DMS153 (cell line): ENCODE data around the gene GOLGA6C.
"Not testable (repeated sequence)": the region's sequence is repeated elsewhere in the genome, so short reads cannot be mapped to it uniquely, and the experiment has no call there.

Experiments used
- DNase-seq: peaks from one replicate; lab custom pipeline; 2025; lab: John Stamatoyannopoulos, UW

Gene GOLGA6C

GRCh38 chr15:75227663-75228280, 30.4 kb upstream of the GOLGA6C start:
- DNase-seq, result no peak

- DNase-seq, result no peak
Measured at GRCh38 chr15:75228787-75229186, 29.3 kb upstream of the GOLGA6C start.

- no peak for DNase-seq
Measured at GRCh38 chr15:75229191-75230015, 28.7 kb upstream of the GOLGA6C start.

GRCh38 chr15:75230016-75230343, 28.2 kb upstream of the GOLGA6C start:
- no peak for DNase-seq

DNA sequence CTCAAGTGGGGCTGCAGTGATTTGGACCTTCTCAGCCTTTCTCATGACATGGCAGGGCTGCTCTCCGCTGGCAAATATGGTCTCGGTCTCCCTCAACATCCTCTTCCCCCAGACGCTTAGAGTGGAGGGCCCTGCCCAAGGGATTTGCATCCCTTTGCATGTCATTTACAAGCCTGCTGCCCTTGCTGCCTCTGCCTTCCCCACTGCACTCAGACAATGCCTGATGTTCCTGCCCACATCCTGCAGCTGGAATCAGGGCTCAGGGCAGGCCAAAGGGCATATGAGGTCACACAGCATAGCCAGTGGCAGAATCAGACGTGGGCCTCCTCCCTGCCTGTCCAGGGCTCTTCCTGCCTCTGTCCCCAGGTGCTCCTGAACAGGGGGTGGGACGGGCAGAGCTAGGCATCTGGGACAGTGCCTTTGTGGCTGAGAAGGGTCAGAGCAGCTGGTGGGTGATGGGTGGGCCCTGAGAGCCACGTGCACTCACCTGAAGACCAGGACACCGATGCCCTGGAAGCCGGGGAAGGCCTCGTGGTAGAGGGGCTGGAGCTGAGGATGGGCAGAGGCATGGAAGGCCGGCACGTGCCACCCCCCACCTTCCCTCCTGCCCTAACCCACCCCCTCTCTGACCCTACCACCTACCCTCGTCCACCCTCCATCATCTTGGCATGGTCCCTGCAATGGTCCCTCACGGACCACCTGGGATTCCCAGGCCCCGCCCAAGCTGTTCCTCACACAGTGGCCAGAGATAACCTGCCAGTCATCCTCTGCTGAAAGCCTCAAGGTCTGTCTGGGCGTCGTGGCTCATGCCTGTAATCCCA, 27.4 kb upstream of the GOLGA6C start:
- DNase-seq, result no peak

DNA sequence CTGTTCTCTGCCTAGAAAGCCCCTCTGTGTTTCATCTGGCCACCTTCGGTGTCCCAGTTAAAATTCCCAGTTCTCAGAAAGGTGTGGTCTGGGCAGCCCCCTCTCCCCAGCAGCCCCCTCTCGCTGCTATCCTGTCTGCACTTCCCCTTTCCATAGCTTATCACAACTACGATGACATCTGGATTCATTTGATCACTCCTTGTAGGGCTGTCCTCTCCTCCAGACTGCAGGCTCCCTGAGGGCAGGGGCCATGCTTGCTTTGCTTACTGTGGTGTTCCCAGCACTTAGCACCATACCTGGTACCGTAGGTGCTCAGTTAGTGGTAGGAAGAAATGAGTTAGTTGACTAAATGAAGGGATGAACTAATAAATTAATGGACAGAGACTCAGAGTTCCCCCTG, 26.3 kb upstream of the GOLGA6C start:
- no peak for DNase-seq

DNA sequence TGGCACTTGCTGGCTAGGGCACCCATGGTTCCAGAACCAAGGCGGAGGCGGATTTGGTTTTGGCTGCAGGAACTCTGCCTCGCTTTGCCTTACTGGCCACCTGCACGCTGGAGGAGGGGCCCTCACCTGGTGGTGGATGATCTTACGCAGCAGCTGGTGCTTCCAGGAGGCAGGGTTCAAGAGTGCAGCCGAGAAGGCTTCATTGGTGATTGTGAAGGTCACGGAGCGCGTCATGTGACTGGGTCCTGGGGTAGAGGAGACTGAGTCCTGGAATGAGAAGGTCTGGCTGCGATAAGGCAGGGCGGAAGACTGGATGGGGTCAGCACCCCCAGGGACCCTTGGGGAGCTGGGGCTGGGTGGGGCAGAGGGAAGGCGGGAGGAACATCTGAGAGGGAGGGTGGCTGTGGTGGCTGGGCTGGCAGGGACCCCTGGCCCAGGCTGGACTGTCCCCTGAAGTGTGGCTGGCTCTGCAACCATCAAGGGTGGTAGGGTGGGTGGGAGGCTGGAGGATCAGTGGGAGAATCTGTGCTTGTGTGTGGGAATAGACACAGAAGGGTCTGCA, 25.8 kb upstream of the GOLGA6C start:
- no peak for DNase-seq

- no peak for DNase-seq
Measured at GRCh38 chr15:75232826-75233503, 25.2 kb upstream of the GOLGA6C start.

GRCh38 chr15:75233504-75234190, 24.5 kb upstream of the GOLGA6C start:
- no peak for DNase-seq

DNA sequence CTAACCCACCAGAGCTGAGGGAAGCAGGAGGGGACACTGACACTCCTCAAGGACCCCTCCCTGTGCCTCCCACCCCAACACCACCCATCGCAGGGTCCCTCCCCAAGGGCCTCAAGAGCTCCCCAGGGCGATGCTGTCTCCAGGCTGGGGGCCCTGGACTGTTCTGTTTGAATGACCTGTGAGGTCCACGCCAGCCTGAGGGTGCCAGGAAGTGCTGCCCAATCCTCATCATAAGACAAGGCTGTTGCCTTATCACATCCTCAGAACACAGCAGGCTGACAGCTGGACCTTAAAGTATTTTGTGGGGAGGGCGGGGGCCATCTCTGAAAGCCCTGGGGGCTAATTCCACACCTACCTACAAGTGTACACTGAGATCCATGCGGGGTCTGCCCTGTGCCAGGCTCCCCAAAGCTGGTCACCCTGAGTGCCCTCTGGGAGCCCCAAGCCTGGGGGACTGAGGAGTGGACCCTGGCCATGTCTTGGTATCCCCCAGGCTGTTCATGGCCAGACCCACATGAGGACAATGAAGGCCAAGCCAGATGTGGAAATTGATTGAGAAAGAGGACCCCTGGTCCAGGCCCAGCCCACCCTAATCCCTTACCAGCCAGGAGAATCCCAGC, 23.8 kb upstream of the GOLGA6C start:
- no peak for DNase-seq

- DNase-seq, result no peak
Measured at GRCh38 chr15:75235051-75235673, 23.0 kb upstream of the GOLGA6C start.

DNA sequence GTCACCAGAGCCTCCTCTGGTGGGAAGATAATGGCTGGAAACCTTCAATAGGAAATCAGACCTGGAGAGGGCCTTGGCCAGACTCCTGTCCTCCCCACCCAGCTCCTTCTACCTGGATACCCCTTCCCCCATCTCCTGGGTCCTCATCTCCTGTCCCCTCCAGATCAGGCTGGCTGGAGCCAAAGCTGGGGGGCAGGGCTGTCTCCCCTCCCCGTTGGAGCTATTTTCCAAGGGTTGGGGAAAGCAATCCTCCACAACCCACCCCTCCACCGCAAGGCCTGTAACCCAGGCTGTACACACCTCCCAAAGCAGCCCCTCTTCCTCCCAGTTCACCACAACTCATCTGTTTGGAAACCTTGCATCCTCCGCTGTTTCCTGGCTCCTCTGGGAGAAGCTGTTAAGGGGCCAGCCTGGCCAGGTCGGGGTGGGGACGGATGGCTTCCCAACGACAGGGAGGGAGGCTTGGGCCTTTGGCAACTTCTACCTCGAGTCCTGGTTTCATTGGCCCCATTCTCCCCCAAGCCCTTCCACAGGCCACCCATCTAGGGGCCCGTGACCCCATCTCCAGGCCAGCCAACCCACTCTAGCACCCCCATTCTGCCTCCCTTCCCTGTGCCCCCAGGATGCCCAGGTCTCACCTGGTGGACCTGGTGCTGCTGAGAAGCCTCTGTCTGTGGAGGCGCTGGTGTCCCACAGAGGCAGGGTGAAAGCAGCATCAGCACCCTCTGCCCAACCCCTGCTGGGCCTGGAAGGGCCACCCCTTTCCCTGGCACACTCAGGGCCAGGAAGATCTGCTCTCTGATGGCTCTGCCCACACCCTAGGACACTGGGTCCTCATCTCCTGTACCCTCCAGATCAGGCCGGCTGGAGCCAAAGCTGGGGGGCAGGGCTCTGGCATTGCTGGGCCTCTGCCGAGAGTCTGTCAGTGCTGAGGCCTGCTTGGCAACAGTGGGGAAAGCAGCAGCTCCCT, 22.1 kb upstream of the GOLGA6C start:
- no peak for DNase-seq

- no peak for DNase-seq
Measured at GRCh38 chr15:75237316-75237982, 20.7 kb upstream of the GOLGA6C start.

DNA sequence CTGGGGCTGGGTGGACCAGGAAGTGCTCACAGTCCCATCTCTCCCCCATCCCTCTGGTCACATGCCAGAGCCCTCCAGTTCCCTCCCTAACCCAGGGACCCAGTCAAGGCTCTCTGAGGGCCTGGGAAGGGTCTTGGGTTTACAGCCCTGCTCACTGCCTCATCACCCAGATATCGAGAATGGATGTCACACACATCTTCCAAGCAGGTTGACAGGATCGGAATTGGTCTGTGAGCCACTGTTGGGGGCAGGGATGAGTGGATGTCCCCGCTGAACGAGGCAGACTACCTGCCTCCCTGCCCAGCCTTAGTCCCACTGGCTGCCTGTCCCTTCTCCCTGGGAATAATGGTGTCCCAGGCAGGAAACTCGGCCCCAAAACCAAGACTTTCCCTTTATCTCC, 20.0 kb upstream of the GOLGA6C start:
- no peak for DNase-seq

DNA sequence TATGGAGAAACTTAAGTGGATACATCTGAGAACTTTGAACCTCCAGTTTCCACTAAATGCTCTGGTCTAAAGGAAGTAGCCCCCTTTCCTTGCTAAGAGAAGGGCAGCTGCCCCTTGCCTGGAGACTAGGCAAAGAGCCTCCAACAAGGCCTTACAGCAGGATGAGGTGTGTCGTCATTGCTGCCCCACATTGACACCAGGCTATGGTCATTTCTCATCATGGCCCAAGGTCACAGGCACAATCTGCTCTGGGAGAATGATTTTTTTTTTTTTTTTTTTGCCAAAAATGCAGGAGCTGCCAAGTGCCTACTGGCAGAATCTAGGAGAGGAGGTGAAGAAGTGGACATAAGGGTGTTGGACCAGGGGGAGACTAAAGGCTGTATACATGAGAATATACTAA, 12.4 kb upstream of the GOLGA6C start:
- DNase-seq, result not testable (repeated sequence)

DNA sequence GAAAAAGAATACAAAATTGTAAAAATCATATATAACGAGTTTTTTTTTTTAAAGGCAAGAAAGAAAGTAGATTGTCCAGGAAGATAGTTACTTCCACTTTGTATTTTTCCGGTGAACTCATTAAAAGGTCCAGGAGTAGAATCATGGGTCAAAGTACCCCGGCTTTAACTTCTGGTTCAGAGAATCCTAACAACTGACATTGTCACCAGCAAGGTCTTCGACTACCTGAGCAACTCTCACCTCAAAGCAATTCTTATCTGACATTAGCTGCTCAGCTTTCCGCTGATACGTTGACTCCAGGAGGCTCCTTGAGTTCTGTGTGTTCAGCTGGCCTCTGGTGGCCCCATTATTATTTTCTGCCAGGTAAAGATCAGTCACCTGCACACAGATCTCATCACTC, 9.1 kb upstream of the GOLGA6C start:
- peak; percentile 6 for DNase-seq

GRCh38 chr15:75249726-75250125, 8.4 kb upstream of the GOLGA6C start:
- DNase-seq, result no peak

GRCh38 chr15:75251343-75251742, 6.8 kb upstream of the GOLGA6C start:
- DNase-seq, result not testable (repeated sequence)

- not testable (repeated sequence) for DNase-seq
Measured at GRCh38 chr15:75252285-75252684, 5.8 kb upstream of the GOLGA6C start.
